ENCODE results near the gene MAN2A1.

MAN2A1 gene

DNA sequence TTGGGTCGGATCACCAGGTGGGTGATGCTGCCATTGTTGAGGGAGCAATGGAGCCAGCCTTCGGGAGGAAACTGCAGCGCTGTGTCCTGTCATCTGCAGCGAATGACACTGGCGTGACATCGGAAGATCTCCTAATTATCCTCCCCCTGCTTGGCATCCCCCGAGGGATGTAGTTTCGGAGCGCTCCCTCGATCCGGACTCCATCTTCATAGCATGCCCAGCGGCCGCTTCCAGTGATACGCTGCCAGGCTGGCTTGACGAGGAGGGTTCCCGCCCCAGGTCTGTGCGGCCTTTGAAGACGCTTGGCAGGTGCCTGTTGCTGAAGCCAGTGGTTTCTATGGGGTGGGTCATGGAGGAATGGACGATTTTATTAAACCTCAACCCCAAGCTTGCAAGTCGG lies 194.9 kb downstream of the MAN2A1 start (continued):
- TF ChIP-seq, protein P1, sequence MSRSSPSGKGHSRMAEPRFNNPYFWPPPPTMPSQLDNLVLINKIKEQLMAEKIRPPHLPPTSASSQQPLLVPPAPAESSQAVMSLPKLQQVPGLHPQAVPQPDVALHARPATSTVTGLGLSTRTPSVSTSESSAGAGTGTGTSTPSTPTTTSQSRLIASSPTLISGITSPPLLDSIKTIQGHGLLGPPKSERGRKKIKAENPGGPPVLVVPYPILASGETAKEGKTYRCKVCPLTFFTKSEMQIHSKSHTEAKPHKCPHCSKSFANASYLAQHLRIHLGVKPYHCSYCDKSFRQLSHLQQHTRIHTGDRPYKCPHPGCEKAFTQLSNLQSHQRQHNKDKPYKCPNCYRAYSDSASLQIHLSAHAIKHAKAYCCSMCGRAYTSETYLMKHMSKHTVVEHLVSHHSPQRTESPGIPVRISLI (tag by site-specific recombination; IDR thresholded peaks at IDR 0.05) = no peak
- no peak for TF ChIP-seq ZIC2 (tag by site-specific recombination; IDR thresholded peaks at IDR 0.05)
- TF ChIP-seq ZFP37 (tag by site-specific recombination; IDR thresholded peaks at IDR 0.05) = no peak

DNA sequence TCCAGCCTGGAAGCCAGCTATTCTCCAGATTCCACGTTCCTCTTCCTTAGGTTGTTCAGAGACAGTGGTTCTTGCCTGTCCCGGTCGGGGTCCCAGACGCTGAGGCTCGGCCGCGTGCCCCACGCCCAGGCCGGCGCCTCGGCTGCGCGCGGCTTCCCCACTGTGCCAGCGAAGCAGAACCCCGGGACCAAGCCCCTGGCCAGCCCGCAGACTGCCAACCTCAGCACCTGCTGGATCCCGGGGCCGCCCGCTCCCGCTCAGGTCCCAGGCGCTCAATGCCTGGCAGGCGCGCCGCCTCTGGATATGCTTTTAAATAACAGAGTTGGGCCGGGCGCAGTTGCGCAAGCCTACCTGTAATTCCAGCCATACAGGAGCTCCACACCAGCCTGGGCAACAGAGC lies 195.5 kb downstream of the MAN2A1 start:
- ChIA-PET CTCF (no interaction called here), POLR2A (interaction anchor here (0.6 kb wide), 1 partner anchor 30 kb away, joined by 3 read pairs; no protein-coding TSS in a partner anchor)
- Histone ChIP-seq H3K36me3 (ENCODE audit: control insufficient read depth in 2 of 2, insufficient read depth in 1 of 2, low read length in 2 of 2) (no peaks in the 10 kb centered on the region), H3K4me3 (ENCODE audit: low read depth, low read length) (no peak overlapping the region), H3K9me3 (ENCODE audit: control insufficient read depth, insufficient read depth, low read depth, low read length) (no peaks in the 10 kb centered on the region), H3K27ac (ENCODE audit: extremely low read depth, low read depth, low read length) (no peak overlapping the region), H3K4me1 (ENCODE audit: control insufficient read depth, insufficient read depth, low read length) (no peaks in the 10 kb centered on the region)
- TF ChIP-seq ZNF324 (tag by site-specific recombination; IDR thresholded peaks at IDR 0.05) (no peak), ZNF10 (tag by site-specific recombination; IDR thresholded peaks at IDR 0.05) (no peak), ZNF670 (tag by site-specific recombination; IDR thresholded peaks at IDR 0.05; ENCODE audit: low read depth) (no peak), IKZF3 (tag by site-specific recombination; IDR thresholded peaks at IDR 0.05) (no peak)
- TF ChIP-seq, protein P2, sequence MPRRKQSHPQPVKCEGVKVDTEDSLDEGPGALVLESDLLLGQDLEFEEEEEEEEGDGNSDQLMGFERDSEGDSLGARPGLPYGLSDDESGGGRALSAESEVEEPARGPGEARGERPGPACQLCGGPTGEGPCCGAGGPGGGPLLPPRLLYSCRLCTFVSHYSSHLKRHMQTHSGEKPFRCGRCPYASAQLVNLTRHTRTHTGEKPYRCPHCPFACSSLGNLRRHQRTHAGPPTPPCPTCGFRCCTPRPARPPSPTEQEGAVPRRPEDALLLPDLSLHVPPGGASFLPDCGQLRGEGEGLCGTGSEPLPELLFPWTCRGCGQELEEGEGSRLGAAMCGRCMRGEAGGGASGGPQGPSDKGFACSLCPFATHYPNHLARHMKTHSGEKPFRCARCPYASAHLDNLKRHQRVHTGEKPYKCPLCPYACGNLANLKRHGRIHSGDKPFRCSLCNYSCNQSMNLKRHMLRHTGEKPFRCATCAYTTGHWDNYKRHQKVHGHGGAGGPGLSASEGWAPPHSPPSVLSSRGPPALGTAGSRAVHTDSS (tag by site-specific recombination; IDR thresholded peaks at IDR 0.05) = no peak

DNA sequence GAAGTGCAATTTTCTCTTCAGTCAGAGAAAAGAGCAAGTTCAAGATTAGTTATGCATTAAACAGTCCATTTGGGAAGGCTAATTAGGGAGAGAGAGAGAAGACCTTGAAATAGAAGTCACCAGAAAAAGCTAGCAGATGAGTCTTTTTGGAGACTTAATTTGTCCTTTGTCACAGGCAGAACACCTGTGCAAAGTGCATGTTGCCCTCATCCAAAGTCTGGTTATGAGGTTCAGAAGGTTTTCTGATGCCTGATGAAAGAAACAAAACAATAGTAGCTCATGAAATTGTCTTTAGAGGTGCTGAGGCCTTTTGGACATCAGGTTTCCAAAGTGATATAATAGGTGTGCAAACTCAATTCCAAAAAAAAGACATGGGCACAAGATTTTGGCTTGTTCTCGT lies 199.3 kb downstream of the MAN2A1 start:
- Histone ChIP-seq H3K36me3 (ENCODE audit: control insufficient read depth in 2 of 2, insufficient read depth in 1 of 2, low read length in 2 of 2) (no peaks in the 10 kb centered on the region), H3K9me3 (ENCODE audit: control insufficient read depth, insufficient read depth, low read depth, low read length) (no peaks in the 10 kb centered on the region; the same call in 1 of the 2 replicates), H3K4me3 (ENCODE audit: low read depth, low read length) (no peak overlapping the region), H3K4me1 (ENCODE audit: control insufficient read depth, insufficient read depth, low read length) (no peaks in the 10 kb centered on the region), H3K27ac (ENCODE audit: extremely low read depth, low read depth, low read length) (no peak overlapping the region)
- CTCF ChIA-PET = no interaction called here
- POLR2A ChIA-PET = no interaction called here
- no peak for TF ChIP-seq ZFP41 (tag by site-specific recombination; IDR thresholded peaks at IDR 0.05; ENCODE audit: borderline replicate concordance)
- no peak for TF ChIP-seq ZNF214 (tag by site-specific recombination; IDR thresholded peaks at IDR 0.05; ENCODE audit: borderline replicate concordance)
- TF ChIP-seq, protein P3, sequence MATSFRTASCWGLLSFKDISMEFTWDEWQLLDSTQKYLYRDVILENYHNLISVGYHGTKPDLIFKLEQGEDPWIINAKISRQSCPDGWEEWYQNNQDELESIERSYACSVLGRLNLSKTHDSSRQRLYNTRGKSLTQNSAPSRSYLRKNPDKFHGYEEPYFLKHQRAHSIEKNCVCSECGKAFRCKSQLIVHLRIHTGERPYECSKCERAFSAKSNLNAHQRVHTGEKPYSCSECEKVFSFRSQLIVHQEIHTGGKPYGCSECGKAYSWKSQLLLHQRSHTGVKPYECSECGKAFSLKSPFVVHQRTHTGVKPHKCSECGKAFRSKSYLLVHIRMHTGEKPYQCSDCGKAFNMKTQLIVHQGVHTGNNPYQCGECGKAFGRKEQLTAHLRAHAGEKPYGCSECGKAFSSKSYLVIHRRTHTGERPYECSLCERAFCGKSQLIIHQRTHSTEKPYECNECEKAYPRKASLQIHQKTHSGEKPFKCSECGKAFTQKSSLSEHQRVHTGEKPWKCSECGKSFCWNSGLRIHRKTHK (tag by site-specific recombination; IDR thresholded peaks at IDR 0.05) = no peak
- no peak for TF ChIP-seq ZNF555 (tag by site-specific recombination; conservative IDR thresholded peaks at IDR 0.05)
- TF ChIP-seq FEZF1 (tag by site-specific recombination; IDR thresholded peaks at IDR 0.05) = no peak
- TF ChIP-seq, protein P4, sequence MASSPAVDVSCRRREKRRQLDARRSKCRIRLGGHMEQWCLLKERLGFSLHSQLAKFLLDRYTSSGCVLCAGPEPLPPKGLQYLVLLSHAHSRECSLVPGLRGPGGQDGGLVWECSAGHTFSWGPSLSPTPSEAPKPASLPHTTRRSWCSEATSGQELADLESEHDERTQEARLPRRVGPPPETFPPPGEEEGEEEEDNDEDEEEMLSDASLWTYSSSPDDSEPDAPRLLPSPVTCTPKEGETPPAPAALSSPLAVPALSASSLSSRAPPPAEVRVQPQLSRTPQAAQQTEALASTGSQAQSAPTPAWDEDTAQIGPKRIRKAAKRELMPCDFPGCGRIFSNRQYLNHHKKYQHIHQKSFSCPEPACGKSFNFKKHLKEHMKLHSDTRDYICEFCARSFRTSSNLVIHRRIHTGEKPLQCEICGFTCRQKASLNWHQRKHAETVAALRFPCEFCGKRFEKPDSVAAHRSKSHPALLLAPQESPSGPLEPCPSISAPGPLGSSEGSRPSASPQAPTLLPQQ (tag by site-specific recombination; IDR thresholded peaks at IDR 0.05) = no peak
- TF ChIP-seq YY1 (tag by site-specific recombination; IDR thresholded peaks at IDR 0.05) = no peak
- no peak for TF ChIP-seq ZNF621 (tag by site-specific recombination; IDR thresholded peaks at IDR 0.05)
- no peak for TF ChIP-seq ZNF274 (IDR thresholded peaks at IDR 0.05; ENCODE audit: low read length)
- TF ChIP-seq ZNF274 (tag by site-specific recombination; IDR thresholded peaks at IDR 0.05; ENCODE audit: borderline replicate concordance) = no peak
- TF ChIP-seq, protein P5, sequence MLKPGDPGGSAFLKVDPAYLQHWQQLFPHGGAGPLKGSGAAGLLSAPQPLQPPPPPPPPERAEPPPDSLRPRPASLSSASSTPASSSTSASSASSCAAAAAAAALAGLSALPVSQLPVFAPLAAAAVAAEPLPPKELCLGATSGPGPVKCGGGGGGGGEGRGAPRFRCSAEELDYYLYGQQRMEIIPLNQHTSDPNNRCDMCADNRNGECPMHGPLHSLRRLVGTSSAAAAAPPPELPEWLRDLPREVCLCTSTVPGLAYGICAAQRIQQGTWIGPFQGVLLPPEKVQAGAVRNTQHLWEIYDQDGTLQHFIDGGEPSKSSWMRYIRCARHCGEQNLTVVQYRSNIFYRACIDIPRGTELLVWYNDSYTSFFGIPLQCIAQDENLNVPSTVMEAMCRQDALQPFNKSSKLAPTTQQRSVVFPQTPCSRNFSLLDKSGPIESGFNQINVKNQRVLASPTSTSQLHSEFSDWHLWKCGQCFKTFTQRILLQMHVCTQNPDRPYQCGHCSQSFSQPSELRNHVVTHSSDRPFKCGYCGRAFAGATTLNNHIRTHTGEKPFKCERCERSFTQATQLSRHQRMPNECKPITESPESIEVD (tag by site-specific recombination; IDR thresholded peaks at IDR 0.05) = no peak
- no peak for TF ChIP-seq REPIN1 (tag by site-specific recombination; IDR thresholded peaks at IDR 0.05; ENCODE audit: low read depth)
- TF ChIP-seq, protein P6, sequence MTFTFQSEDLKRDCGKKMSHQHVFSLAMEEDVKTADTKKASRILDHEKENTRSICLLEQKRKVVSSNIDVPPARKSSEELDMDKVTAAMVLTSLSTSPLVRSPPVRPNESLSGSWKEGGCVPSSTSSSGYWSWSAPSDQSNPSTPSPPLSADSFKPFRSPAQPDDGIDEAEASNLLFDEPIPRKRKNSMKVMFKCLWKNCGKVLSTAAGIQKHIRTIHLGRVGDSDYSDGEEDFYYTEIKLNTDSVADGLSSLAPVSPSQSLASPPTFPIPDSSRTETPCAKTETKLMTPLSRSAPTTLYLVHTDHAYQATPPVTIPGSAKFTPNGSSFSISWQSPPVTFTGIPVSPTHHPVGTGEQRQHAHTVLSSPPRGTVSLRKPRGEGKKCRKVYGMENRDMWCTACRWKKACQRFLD (tag by site-specific recombination; IDR thresholded peaks at IDR 0.05) = no peak
- no peak for TF ChIP-seq ZBTB1 (tag by site-specific recombination; IDR thresholded peaks at IDR 0.05)
- no peak for TF ChIP-seq ZNF521 (tag by site-specific recombination; IDR thresholded peaks at IDR 0.05)
- no peak for TF ChIP-seq ZNF311 (tag by site-specific recombination; IDR thresholded peaks at IDR 0.05; ENCODE audit: borderline replicate concordance)
- no peak for TF ChIP-seq ZNF571 (tag by site-specific recombination; IDR thresholded peaks at IDR 0.05)
- no peak for TF ChIP-seq ZNF138 (tag by site-specific recombination; IDR thresholded peaks at IDR 0.05; ENCODE audit: borderline replicate concordance)
- TF ChIP-seq ZNF677 (tag by site-specific recombination; IDR thresholded peaks at IDR 0.05) = no peak
